DMS53 (cell line): ENCODE data around the gene TMEM200A.

Source experiments
- DNase-seq: peaks from one replicate; lab custom pipeline; 2025; lab: John Stamatoyannopoulos, UW

The TMEM200A gene

GRCh38 chr6:130425537-130425936 lies 59.7 kb downstream of the TMEM200A start:
- no peak for DNase-seq

DNA sequence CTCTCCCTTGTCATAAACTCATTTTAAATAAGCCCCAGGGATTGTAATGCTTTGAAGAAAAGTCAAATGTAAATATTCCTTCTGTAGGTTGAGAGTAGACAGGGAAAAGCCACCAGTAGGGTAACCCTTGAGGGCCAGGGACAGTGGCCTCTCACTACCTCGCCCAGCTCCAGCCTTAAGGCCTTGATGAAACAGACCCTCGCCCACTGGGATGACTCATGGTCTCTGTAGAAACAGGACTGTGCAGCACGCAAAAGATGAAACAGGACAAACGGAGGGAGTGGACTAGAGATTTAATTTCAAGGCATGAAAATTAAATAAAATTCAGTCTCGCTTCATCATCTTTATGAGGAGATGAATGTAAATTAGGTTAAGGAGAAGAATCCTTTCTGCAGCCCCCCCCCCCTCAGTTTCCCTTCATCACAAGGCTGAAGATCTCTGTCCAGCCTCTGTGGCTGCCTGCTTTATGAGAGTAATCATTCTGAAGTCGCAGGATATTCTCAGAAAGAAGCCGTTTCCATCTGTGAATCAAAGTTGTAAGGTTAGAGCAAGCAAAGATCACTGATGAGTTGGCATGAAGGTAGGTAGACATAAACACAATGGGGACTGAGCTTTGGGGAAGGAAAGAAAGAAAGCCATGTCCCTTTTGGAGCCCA lies 60.4 kb downstream of the TMEM200A start:
- no peak for DNase-seq

- DNase-seq, result no peak
Observed at GRCh38 chr6:130431346-130431852, 65.6 kb downstream of the TMEM200A start.

GRCh38 chr6:130432838-130433237 lies 67.0 kb downstream of the TMEM200A start:
- no peak for DNase-seq

GRCh38 chr6:130434174-130434873 lies 68.5 kb downstream of the TMEM200A start:
- DNase-seq, result no peak

DNA sequence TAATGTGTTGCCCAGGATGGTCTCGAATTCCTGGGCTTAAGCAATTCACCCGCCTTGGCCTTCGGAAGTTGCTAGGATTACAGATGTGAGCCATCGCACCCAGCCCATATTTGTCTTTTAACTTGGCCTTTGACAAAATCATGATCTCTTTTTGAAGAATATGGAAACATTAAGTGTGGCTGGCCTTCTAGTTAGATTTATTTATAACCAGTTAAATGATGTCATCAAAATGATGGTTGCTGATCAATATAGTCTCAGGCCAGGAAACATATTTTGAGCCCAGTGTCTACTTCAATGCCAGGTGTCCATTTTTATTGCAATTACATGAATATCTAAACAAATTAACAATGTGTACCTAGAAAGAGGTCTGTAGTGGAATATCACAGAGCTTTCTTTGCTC lies 69.4 kb downstream of the TMEM200A start:
- no peak for DNase-seq

DNA sequence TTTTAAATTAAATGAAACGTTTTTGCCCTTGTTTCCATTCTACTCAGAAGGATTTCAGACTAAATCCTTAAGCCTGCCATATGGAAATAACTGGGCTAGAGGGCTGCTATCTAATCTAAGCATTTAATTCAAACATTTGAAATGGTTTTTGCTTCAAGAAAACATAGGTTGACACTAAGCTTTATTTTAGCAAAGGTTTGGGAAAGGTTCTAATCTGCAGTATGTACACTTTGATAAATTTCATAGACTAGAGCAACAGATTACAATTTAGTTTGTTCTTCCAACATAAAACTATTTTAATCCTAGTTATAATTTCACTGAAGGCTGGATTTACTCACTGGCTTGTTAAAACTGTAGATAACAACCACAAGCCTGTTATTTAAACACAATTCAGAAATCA lies 72.1 kb downstream of the TMEM200A start:
- no peak for DNase-seq

GRCh38 chr6:130447374-130447773 lies 81.6 kb downstream of the TMEM200A start:
- DNase-seq, result no peak

GRCh38 chr6:130452336-130452735 lies 86.5 kb downstream of the TMEM200A start:
- no peak for DNase-seq

DNA sequence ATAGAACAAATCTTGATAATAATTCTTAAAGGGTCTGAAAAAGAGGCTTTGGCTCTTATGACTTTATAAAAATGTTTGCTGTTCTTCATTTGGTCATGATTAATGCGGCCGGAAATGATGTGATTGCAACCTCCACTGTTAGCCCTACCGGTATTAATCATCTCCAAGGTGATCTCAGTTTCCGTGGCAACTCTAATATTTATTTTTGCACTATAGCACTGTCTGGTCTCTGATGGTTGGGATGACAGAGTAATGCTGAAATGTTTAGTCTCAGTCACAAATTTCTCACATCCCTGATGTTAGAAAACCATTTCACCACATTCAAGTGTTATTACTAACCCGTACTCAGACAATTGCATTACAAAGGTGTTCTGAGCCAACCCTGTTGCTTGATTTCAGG lies 87.4 kb downstream of the TMEM200A start:
- peak; percentile 18 for DNase-seq

DNA sequence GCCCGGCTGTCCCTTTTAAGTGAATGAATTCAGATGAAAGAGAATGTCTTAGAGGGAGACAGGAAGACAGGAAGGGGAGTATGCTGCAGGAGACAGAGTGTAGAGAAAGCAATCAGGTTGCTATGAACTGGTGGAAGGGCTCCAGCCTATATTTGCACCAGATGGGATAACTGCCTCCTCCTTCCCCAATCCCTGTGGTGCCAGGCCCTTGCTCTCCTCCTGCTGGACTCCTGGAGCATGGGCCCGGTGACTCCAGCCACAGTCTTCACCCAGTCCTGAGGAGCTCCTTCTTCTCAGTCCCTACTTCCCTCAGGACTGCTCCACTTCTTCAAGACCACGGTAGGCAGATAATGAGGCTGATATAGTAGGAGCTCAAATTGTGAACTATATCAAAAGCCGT lies 91.8 kb downstream of the TMEM200A start:
- DNase-seq, result no peak

DNA sequence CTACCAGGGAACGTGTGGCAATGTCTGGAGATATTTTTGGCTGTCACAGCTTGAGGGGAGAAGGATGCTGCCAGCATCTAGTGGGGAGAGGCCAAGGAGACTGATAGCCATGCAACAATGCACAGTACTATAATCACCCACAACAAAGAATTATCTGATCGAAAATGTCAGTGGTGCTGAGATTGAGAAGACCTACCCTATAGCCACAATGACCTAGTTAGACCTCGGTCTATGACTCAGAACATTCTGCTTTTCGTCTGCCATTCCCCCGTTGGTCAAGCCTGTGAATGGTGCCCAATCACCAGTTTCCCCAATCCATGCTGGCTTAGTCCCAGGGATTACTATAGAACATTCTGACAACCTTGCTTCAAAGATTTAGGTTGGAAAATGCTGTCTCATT lies 93.5 kb downstream of the TMEM200A start:
- DNase-seq, result no peak

DNA sequence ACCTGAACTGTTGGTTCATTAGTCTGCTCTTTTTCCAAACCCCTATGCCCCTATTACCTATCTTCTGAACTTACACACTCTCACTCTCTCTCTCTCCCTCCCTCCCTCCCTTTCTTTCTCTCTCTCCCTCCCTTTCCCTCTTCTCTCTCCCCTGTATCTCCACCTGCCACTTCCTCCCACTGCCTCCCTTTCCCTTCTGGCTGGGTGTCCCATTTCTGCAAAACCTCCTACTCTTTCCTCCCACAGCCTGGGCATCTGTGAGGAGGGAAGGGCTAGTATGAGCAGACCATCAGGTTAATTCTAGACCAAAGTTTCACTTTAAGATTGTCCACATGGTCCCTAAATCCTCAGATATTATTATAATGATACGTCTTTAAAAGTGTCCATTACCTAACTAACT lies 95.1 kb downstream of the TMEM200A start:
- no peak for DNase-seq

- DNase-seq, result no peak
Observed at GRCh38 chr6:130466052-130466747, 100.4 kb downstream of the TMEM200A start.

DNA sequence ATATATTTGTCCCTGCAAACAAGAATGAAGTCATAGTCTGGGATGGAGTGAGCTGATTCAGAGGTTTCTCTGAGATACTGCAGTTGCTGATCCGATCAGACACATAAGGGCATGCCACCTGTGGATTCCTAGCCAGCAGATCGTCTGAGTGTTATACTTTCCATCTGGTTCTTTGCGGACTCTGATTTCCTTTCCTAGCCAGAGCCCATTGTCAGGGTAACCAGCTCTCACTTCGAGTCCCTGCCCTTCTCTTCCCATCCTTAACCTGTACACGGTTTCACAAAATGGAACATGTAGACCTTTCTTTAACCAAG lies 100.9 kb downstream of the TMEM200A start:
- DNase-seq, result no peak

GRCh38 chr6:130467146-130468050 lies 101.6 kb downstream of the TMEM200A start:
- DNase-seq, result no peak

GRCh38 chr6:130470766-130471165 lies 104.9 kb downstream of the TMEM200A start:
- DNase-seq, result no peak

DNA sequence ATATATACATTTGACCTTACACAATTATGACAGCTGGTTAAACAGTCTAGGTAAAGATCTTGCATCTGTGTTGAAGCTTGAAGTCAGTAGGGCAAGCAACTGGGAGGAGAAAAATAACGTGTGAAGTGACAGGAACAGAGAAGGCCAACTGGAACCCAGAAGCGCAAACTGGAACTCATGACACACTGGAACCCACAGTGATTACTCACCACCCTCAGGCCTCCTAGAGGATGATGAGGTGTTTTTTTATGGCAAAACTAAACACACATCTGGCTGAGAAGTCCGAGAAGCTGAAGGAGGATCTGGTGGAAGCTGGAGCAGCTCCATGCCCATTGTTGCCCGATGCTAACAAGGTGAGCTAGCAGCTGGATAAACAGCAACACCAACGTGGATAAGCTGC lies 108.1 kb downstream of the TMEM200A start:
- peak; percentile 79 for DNase-seq

DNA sequence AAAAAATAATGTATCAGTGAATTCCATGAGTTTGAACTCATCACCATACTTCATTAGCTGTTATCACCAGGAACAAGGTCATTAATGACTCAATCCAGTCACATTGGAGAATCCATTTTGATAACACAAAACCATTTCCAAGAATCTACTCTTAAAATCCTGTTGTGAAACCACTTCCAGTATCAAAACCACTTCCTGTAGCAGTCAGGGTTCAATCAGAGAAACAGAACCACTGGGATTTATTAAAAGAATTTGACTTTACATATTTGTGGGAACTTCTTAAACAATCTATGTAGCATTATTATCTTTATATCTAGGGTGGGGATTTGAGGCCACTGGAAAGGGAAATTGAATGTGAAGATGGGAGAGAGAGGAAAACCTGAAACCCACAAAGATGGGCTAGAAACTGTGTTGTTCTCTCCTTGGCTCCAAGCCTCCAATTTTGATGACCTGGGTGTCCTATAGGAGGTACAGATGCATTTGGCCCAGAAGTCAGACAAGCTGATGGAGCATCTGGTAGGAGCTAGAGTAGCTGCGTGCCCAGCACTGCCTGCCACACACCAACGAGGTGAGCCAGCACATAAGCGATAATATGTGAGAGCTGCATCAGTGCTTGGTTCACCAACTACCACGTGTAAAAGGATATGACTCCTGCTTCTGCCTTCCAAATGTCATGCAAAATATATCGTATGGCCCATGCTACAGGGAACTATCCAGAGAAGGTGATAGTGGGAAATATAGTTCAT lies 117.0 kb downstream of the TMEM200A start:
- DNase-seq, result no peak

DNA sequence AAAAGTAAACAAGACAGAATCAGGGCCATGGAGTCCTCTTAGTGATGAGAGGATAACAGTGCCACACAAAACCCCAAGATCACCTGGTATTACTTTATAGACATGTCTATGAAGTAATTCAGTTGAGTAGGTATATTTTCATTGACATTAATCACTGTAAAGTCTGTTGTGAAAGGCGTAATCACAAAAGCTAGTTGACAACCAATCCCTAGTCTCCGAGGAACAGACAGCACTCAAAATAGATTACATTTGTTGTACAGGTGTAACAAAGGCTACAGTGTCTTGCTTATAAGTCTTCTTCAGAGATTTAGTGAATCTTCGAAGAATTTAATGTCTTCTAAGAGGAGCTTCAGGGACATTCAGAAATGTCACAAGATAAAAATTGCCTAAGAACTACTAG lies 120.1 kb downstream of the TMEM200A start:
- no peak for DNase-seq

GRCh38 chr6:130486417-130486816 lies 120.6 kb downstream of the TMEM200A start:
- DNase-seq, result no peak
